ENCODE results near the gene CACNA1C.

Gene CACNA1C

GRCh38 chr12:2300886-2301285, 248.1 kb downstream of the CACNA1C start:
- no peak for DNase-seq

- DNase-seq: peak; percentile 48
These were observed 249.0 kb downstream of the CACNA1C start for GRCh38 chr12:2301531-2302461.

- DNase-seq: no peak
These were observed 250.2 kb downstream of the CACNA1C start for GRCh38 chr12:2302711-2303580.

DNA sequence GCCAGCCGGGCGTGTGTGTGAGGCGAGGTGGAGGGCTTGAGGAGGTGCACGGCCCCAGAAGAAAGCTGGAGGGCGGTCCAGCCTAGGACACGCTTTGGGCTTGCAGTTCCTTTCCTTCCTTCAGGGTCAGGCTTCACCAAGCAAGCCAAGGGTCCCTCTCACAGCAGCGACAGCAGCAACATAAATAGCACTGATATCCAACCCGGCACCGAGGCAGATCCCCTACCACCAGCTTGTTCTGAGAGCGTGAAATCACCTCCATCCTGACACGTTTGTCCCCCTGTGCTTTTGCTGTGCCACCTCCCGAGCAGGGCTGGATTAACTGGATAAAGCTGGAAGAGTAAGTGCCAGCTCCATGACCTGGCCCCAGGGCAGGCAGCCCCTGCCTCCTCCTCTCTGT, 251.4 kb downstream of the CACNA1C start:
- DNase-seq: no peak

- peak; percentile 65 for DNase-seq
These were observed 253.2 kb downstream of the CACNA1C start for GRCh38 chr12:2306012-2306411.

- no peak for DNase-seq
These were observed 253.9 kb downstream of the CACNA1C start for GRCh38 chr12:2306735-2307134.

- no peak for DNase-seq
These were observed 254.8 kb downstream of the CACNA1C start for GRCh38 chr12:2307550-2307949.

DNA sequence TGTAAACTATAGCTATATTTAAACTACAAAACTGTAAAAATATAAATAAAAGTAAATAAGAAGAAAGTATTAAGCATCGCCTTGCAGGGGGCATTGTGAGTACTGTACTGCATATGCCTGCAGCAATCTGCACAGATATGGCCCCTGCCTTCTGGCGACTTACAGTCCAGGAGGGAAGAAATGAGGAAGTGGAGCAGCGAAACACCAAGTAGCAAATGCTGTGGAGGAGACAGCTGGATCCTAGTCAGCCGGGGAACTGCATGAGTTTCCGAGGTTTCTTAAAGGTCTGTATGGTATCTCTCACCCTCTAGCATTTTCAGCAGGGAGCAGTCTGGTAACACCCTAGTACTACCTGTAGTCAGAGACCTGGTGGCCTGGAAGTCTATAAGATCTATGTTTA, 256.9 kb downstream of the CACNA1C start:
- no peak for DNase-seq

GRCh38 chr12:2311020-2311778, 258.4 kb downstream of the CACNA1C start:
- DNase-seq: peak; percentile 91

- no peak for DNase-seq
These were observed 259.4 kb downstream of the CACNA1C start for GRCh38 chr12:2312175-2312574.

DNA sequence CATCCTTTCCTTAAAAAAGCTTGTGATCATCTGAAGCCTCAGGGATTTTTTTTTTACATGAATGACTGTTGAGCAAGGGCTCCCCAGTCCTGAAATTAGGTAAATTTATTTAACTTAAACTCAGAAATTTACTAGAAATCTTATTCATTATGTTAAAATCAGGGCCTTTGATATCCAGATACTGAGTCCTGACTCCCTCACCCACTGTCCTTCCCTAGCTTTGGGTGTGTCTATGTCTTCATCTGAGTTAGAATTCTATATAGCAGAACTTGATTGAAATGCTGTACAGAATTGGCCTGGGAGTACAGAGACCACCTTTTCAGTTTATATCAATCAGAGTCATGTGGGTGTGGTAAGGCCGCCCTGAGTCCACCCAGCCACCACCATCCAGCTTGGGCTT, 260.0 kb downstream of the CACNA1C start:
- no peak for DNase-seq

- DNase-seq: no peak
These were observed 261.7 kb downstream of the CACNA1C start for GRCh38 chr12:2314492-2314891.

GRCh38 chr12:2317772-2318171, 265.0 kb downstream of the CACNA1C start:
- no peak for DNase-seq

DNA sequence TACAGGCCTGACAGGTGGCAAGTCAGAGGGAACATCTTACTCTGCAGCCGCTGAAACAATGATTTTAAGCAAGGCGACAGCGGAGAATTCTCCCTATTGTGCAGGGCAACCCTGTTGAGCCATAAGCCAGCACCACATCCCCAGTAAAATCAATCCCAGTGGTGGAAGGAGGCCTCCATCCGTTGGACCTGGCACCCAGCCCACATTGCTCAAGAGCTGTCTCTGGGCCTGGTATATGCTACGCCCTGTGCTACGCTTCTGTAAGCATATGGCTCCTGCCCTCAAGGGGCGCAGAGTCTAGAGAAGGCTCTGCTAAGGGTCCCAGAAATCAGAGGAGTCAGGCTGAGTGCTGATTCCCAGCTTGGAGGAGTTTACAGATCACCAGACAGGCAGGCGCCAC, 265.5 kb downstream of the CACNA1C start:
- no peak for DNase-seq

- no peak for DNase-seq
These were observed 266.3 kb downstream of the CACNA1C start for GRCh38 chr12:2319136-2319535.

GRCh38 chr12:2319737-2320506, 267.1 kb downstream of the CACNA1C start:
- DNase-seq: peak; percentile 87

DNA sequence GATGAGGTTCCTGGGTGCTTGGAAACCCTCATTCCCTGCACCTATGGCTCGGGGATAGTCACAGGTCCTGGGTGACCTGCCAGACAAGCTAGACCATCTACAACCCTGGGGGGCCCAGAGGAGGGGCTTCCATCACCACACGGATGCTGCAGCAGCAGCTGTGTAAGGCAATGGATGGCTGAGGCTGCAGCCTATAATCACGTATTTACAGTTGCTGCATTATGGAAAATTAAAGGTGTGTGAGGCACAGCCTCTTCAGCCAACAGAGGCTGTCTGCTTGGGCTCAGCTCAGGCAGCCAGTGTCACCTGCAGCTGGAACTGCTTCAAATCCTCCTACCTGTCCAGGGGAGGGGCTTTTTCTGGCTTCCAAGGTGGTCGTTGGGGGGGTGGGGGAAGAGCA, 268.1 kb downstream of the CACNA1C start:
- no peak for DNase-seq

DNA sequence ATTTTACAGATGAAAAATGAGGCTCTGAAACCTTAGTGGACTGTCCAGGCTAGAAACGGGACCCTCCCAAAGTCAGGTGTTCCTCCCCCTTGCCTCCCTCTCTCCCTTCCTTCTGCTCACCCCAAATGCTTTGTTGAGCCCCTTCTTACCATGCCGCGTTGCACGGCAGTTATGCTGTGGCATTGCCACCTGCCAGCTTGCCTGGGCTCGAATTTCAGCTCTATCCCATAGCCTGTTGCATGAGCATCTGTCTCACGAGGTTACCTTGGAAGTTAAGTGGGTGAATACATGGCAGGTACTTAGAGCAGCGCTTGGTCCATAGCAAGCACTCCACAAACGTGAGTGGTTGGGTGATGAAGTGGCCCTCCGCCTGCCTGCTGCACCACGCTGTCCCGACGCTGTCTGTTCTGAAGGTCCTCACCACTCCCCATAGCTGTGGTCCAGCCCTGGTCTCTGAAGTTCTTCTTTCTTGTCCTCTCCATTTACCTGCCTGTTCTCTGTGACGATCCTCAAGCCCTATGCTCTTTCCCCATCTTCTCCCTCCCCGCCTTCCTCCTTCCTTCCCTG, 269.9 kb downstream of the CACNA1C start:
- DNase-seq: no peak

- no peak for DNase-seq
These were observed 270.9 kb downstream of the CACNA1C start for GRCh38 chr12:2323532-2324255.

GRCh38 chr12:2324387-2324786, 271.6 kb downstream of the CACNA1C start:
- no peak for DNase-seq

DNA sequence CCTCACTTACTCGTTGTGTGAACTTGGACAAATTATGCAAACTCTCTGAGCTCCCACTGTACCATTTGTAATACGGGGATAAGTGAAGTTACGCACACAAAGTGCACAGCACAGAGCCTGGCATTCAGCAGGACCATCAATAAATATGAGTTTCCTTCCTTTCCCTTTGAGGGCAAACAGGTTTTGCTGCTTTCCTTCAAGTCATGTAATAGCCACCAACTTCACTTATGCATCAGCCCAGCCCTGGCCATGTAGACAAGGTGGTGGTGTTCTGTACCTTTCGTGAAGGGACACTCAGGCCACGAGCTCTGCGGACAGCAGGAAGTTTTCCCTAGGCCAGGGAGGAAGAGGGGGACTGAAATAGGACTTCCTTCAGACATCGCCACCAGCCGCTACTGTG, 272.7 kb downstream of the CACNA1C start:
- no peak for DNase-seq
